HG03460 (cell line): ENCODE data around the gene TSKU.

Source experiments
- ATAC-seq: cut with Tn5 transposase; IDR thresholded peaks from one replicate; pipeline ENCODE4 v1.9.1; 2021; ENCODE audit not compliant: unreplicated experiment

TSKU gene

GRCh38 chr11:76844511-76844910, 61.4 kb downstream of the TSKU start:
- no peak for ATAC-seq

DNA sequence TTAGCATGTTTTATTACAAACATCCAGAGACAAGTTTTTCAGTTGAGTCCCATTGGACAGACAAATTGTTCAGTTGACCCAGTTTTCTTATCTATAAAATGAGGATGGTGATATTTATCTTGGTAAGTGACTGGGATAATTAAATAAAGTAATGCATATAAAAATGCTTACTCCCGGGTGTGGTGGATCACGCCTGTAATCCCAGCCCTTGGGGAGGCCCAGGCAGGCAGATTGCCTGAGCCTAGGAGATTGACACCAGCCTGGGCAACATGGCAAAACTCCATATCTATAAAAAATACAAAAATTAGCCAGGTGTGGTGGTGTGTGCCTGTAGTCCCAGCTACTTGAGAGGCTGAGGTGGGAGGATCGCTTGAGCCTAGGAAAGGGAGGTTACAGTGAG, 61.9 kb downstream of the TSKU start:
- no peak for ATAC-seq

- no peak for ATAC-seq
Observed at GRCh38 chr11:76846441-76846840, 63.3 kb downstream of the TSKU start.
